Neural progenitor cell (in vitro differentiated cells): Measurements from ENCODE around the gene ARHGEF18. TPM values are rescaled to one million over a fixed set of nuclear protein-coding genes. Genes with fewer than 3 reads are reported as not detected.
"Not testable (repeated sequence)": the region's sequence is repeated elsewhere in the genome, so short reads cannot be mapped to it uniquely, and the experiment has no call there.

ENCODE experiments used
- DNase-seq: peaks from one replicate; pipeline ENCODE4 v3.0.0-alpha.2; 2016; ENCODE audit warnings: low spot score
- H2AFZ ChIP-seq: fragments of 200-600 bp; sonication (generic); replicated peaks from 2 replicates; pipeline ENCODE4 v1.6.1; 2016; ENCODE audit warnings: antibody characterized with exemption
- H3F3A ChIP-seq: fragments of 200-600 bp; sonication (generic); 2 replicates; pipeline ENCODE4 v1.6.1; 2016; ENCODE audit warnings: antibody characterized with exemption, low read depth
- H3K27ac ChIP-seq: fragments of 200-600 bp; sonication (generic); 2 replicates; pipeline ENCODE4 v1.5.1; 2016; ENCODE audit warnings: mild to moderate bottlenecking
- H3K27me3 ChIP-seq: fragments of 200-600 bp; sonication (generic); 2 replicates; pipeline ENCODE4 v1.6.1; 2016; ENCODE audit warnings: mild to moderate bottlenecking, moderate library complexity
- H3K36me3 ChIP-seq: fragments of 200-600 bp; sonication (generic); 2 replicates; pipeline ENCODE4 v1.5.1; 2016
- H3K4me1 ChIP-seq: fragments of 200-600 bp; sonication (generic); 2 replicates; pipeline ENCODE4 v1.6.1; 2016; ENCODE audit warnings: mixed run types
- H3K4me2 ChIP-seq: fragments of 200-600 bp; sonication (generic); 2 replicates; pipeline ENCODE4 v1.6.1; 2016
- H3K4me3 ChIP-seq: fragments of 200-600 bp; sonication (generic); 2 replicates; pipeline ENCODE4 v1.5.1; 2016
- H3K79me2 ChIP-seq: fragments of 200-600 bp; sonication (generic); 2 replicates; pipeline ENCODE4 v1.6.1; 2016; ENCODE audit warnings: low read depth
- H3K9ac ChIP-seq: fragments of 200-600 bp; sonication (generic); 2 replicates; pipeline ENCODE4 v1.6.1; 2016
- H3K9me3 ChIP-seq: fragments of 200-600 bp; sonication (generic); 2 replicates; pipeline ENCODE4 v1.5.1; 2016; ENCODE audit warnings: low read depth
- H4K20me1 ChIP-seq: fragments of 200-600 bp; sonication (generic); 2 replicates; pipeline ENCODE4 v1.6.1; 2016; ENCODE audit warnings: low read depth
- H3K27ac Mint-ChIP-seq: 3 replicates; pipeline ENCODE4 v1.8.0; 2021; ENCODE audit warnings: mixed read lengths
- H3K27me3 Mint-ChIP-seq: 2 replicates; pipeline ENCODE4 v1.8.0; 2022; ENCODE audit warnings: low read depth, mild to moderate bottlenecking, inconsistent platforms, moderate library complexity, mixed read lengths; ENCODE audit not compliant: insufficient read depth
- H3K36me3 Mint-ChIP-seq: 3 replicates; pipeline ENCODE4 v1.8.0; 2021; ENCODE audit warnings: mixed read lengths
- H3K4me1 Mint-ChIP-seq: 3 replicates; pipeline ENCODE4 v1.8.0; 2021; ENCODE audit warnings: mixed read lengths
- H3K4me3 Mint-ChIP-seq: 3 replicates; pipeline ENCODE4 v1.8.0; 2021; ENCODE audit warnings: mild to moderate bottlenecking, moderate library complexity, mixed read lengths
- H3K9me3 Mint-ChIP-seq: 3 replicates; pipeline ENCODE4 v1.8.0; 2020; ENCODE audit warnings: mixed read lengths
- EZH2 ChIP-seq: fragments of 200-600 bp; sonication (generic); IDR thresholded peaks from 2 replicates; pipeline ENCODE4 v1.6.1; 2017; ENCODE audit warnings: antibody characterized with exemption, mild to moderate bottlenecking, moderate library complexity
- EZH2phosphoT487 ChIP-seq: fragments of 200-600 bp; sonication (generic); IDR thresholded peaks from 2 replicates; pipeline ENCODE4 v1.6.1; 2017; ENCODE audit warnings: antibody characterized with exemption
- total RNA-seq: library from RNA; depleted of rRNA; stranded (reverse); fragments of >200 nt; gene quantifications from 2 replicates; pipeline ENCODE4 v1.2.3, GENCODE V29; 2015; ENCODE audit warnings: low replicate concordance
- TF ChIP-seq, protein P1 (sequence below): fragments of 200-600 bp; sonication (generic); IDR thresholded peaks from 2 replicates; pipeline ENCODE4 v1.5.1; 2017; ENCODE audit warnings: antibody characterized with exemption, mild to moderate bottlenecking

Gene ARHGEF18
- total RNA-seq, 1 donor from 2014 or later: 13.6 TPM

DNA sequence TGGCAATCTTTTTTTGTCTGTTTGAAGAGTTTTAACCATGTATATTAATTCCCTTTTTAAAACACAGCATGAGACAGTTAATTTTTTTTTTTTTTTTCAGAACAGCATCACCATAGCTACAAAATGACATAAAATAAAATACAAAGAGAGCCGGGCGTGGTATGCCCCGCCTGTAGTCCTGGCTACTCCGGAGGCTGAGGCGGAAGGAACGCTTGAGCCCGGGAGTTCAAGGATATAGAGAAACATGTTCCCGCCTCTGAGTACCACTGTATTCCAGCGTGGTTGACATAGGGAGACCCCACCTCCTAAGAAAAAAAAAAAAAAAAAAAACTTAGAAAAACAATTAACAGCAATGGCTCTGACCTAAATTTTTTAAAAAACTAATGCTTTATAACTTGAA is 44.5 kb upstream of the ARHGEF18 start:
- H3K4me2 ChIP-seq: no peak overlapping the region
- no peak overlapping the region for H3K9ac ChIP-seq
- Mint-ChIP-seq H3K9me3 (no peaks in the 10 kb centered on the region), H3K36me3 (no peaks in the 10 kb centered on the region), H3K4me1 (no peaks in the 10 kb centered on the region), H3K27me3 (peaks cover 12% of the 10 kb centered on the region), H3K4me3 (no peak overlapping the region), H3K27ac (no peak overlapping the region)
- H3K27me3 ChIP-seq: no peaks in the 10 kb centered on the region
- no peak overlapping the region for H3K4me3 ChIP-seq
- no peaks in the 10 kb centered on the region for H3K79me2 ChIP-seq
- no peaks in the 10 kb centered on the region for H3F3A ChIP-seq
- H3K36me3 ChIP-seq: no peaks in the 10 kb centered on the region
- no peaks in the 10 kb centered on the region for H3K9me3 ChIP-seq
- no peak overlapping the region for H2AFZ ChIP-seq
- DNase-seq: no peak
- H4K20me1 ChIP-seq: no peaks in the 10 kb centered on the region
- TF ChIP-seq EZH2phosphoT487 (no peak), EZH2 (no peak)
- TF ChIP-seq, protein P1, sequence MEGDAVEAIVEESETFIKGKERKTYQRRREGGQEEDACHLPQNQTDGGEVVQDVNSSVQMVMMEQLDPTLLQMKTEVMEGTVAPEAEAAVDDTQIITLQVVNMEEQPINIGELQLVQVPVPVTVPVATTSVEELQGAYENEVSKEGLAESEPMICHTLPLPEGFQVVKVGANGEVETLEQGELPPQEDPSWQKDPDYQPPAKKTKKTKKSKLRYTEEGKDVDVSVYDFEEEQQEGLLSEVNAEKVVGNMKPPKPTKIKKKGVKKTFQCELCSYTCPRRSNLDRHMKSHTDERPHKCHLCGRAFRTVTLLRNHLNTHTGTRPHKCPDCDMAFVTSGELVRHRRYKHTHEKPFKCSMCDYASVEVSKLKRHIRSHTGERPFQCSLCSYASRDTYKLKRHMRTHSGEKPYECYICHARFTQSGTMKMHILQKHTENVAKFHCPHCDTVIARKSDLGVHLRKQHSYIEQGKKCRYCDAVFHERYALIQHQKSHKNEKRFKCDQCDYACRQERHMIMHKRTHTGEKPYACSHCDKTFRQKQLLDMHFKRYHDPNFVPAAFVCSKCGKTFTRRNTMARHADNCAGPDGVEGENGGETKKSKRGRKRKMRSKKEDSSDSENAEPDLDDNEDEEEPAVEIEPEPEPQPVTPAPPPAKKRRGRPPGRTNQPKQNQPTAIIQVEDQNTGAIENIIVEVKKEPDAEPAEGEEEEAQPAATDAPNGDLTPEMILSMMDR: no peak
- no peaks in the 10 kb centered on the region for H3K4me1 ChIP-seq
- no peak overlapping the region for H3K27ac ChIP-seq

DNA sequence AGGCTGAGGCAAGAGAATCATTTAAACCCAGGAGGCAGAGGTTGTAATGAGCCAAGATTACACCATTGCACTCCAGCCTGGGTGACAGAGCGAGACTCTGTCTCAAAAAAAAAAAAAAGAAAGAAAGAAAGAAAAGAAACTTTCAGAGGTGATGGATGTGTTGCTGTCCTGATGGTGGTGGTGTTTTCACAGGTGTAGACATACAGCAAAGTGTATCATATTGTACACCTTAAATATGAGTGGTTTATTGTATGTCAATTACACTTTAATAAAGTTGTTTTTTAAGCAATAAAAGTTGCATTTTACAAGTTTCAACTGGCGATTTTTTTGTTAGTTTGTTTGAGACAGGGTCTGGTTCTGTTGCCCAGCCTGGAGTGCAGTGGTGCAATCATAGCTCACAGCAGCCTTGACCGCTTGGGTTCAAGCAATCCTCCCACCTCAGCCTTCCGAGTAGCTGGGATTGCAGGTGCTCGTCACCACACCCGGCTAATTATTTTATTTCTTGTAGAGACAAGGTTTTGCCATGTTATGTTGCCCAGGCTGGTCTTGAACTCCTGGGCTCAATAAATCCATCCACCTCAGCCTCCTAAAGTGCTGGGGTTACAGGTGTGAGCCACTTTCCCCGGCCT is 41.0 kb upstream of the ARHGEF18 start:
- H3K9me3 Mint-ChIP-seq: no peaks in the 10 kb centered on the region
- TF ChIP-seq, protein P1: no peak
- TF ChIP-seq EZH2 (no peak), EZH2phosphoT487 (no peak)
- no peaks in the 10 kb centered on the region for H3K9me3 ChIP-seq
- no peaks in the 10 kb centered on the region for H3K36me3 ChIP-seq
- H3K27me3 Mint-ChIP-seq: peaks cover 11% of the 10 kb centered on the region
- H4K20me1 ChIP-seq: no peaks in the 10 kb centered on the region
- no peaks in the 10 kb centered on the region for H3K4me1 ChIP-seq
- no peak overlapping the region for H2AFZ ChIP-seq
- no peaks in the 10 kb centered on the region for H3F3A ChIP-seq
- H3K27ac Mint-ChIP-seq: no peak overlapping the region
- H3K27me3 ChIP-seq: no peaks in the 10 kb centered on the region
- H3K4me2 ChIP-seq: no peak overlapping the region
- H3K36me3 Mint-ChIP-seq: no peaks in the 10 kb centered on the region
- H3K79me2 ChIP-seq: no peaks in the 10 kb centered on the region
- H3K4me3 ChIP-seq: no peak overlapping the region
- H3K9ac ChIP-seq: no peak overlapping the region
- DNase-seq: no peak
- no peak overlapping the region for H3K27ac ChIP-seq
- no peaks in the 10 kb centered on the region for H3K4me1 Mint-ChIP-seq
- H3K4me3 Mint-ChIP-seq: no peak overlapping the region

DNA sequence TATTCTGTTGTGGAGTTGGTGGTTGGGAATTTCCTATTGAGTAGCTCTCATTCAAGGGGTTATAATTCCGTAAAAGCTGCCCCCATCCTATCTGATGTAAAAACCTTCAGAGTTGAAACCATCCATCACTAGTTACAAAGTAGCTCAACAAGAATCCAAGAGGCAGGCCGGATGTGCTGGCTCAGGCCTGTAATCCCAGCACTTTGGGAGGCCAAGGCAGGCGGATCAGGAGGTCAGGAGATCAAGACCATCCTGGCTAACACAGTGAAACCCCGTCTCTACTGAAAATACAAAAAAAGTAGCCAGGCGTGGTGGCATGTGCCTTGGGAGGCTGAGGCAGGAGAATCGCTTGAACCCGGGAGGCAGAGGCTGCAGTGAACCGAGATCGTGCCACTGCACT is 40.4 kb upstream of the ARHGEF18 start:
- not testable (repeated sequence) for DNase-seq, H4K20me1 ChIP-seq, H3K9ac ChIP-seq, H3K27me3 ChIP-seq, H3K79me2 ChIP-seq, H3K4me1 ChIP-seq, H3K4me1 Mint-ChIP-seq, H3K4me2 ChIP-seq, H3F3A ChIP-seq, H3K36me3 Mint-ChIP-seq, H3K4me3 ChIP-seq, H3K9me3 ChIP-seq, H3K36me3 ChIP-seq, H3K4me3 Mint-ChIP-seq, H3K27me3 Mint-ChIP-seq, H3K9me3 Mint-ChIP-seq, H2AFZ ChIP-seq, H3K27ac ChIP-seq, H3K27ac Mint-ChIP-seq

DNA sequence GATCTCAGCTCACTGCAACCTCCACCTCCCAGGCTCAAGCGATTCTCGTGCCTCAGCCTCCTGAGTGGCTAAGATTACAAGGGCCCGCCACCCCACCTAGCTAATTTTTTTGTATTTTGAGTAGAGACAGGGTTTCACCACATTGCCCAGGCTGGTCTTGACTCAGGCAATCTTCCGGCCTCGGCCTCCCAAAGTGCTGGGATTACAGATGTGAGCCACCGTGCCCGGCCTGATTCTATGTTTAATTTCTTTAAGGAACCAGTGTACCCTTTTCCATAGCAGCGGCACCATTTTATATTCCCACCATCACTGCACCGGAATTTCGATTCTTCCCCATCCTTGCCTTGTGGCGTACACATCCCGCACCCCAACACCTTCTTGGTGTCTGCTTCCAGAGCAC is 36.8 kb upstream of the ARHGEF18 start:
- Histone ChIP-seq H2AFZ (no peak overlapping the region), H3K4me1 (no peaks in the 10 kb centered on the region), H3K4me2 (no peak overlapping the region), H3F3A (no peaks in the 10 kb centered on the region), H3K79me2 (no peaks in the 10 kb centered on the region), H3K27me3 (no peaks in the 10 kb centered on the region), H4K20me1 (no peaks in the 10 kb centered on the region), H3K27ac (no peak overlapping the region), H3K36me3 (no peaks in the 10 kb centered on the region), H3K4me3 (no peak overlapping the region), H3K9ac (no peak overlapping the region), H3K9me3 (no peaks in the 10 kb centered on the region)
- Mint-ChIP-seq H3K4me1 (no peaks in the 10 kb centered on the region), H3K27me3 (peaks cover 7% of the 10 kb centered on the region), H3K27ac (no peak overlapping the region), H3K9me3 (peaks cover 2% of the 10 kb centered on the region), H3K4me3 (no peak overlapping the region), H3K36me3 (no peaks in the 10 kb centered on the region)
- no peak for DNase-seq
- TF ChIP-seq EZH2phosphoT487 (no peak), EZH2 (no peak)
- TF ChIP-seq, protein P1: no peak
